HG02938 (cell line): ENCODE measurements around the gene PLA2G12B.
"Not testable (repeated sequence)": the region's sequence is repeated elsewhere in the genome, so short reads cannot be mapped to it uniquely, and the experiment has no call there.

Experiments used
- ATAC-seq: cut with Tn5 transposase; IDR thresholded peaks from one replicate; pipeline ENCODE4 v1.9.1; 2021; ENCODE audit warnings: mild to moderate bottlenecking, moderate library complexity; ENCODE audit not compliant: unreplicated experiment

The PLA2G12B gene

DNA sequence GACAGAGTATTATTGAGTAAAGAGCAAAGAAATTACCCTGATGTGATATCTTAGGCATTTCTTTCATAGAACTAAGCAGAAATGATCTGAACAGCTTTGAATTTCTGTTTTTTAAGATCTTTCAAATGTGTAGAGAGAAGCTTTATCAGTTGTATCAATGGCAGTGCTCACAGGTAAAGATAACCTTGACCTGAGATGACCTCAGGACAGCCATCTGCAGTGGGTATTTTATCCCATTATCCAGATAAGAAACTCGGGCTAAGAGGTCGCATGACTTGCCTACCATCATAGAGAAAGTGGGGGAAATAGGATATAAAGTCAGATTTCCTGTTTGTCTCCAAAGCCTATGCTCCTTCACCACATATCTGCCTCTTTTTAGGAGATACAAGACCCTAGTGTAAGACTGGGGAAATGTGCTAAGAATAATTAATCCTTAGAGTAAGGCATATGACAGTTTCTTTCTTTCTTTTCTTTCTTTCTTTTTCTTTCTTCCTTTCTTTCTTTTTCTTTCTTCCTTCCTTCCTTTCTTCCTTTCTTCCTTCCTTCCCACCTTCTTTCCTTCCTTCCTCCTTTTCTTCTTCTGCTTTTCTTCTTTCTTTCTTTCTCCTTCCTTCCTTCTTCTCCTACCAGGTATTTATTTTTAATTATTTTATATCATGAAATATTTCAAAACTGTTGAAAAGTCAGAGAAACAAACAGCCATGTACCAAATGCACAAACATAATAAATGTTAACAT, 10.9 kb downstream of the PLA2G12B start:
- ATAC-seq: no peak

DNA sequence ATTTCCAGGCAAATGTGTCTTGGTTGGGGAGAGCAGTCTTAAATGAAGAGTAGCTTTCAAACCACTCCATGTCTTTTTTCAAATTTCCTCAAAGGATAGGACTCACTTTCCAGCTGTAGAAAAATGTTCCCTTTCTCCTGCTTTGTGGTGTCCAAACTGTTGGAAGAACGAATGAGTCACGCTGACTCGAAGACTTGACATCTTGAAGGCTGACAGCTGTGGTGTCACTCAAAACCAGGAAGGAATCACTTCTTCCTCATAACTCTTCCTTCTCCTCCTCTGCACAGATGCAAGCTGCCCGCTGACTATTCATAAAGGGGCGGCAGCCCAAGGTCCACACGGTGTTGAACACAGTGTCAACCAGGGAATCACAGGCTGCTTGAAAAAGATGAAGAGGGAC, 19.2 kb downstream of the PLA2G12B start:
- no peak for ATAC-seq

DNA sequence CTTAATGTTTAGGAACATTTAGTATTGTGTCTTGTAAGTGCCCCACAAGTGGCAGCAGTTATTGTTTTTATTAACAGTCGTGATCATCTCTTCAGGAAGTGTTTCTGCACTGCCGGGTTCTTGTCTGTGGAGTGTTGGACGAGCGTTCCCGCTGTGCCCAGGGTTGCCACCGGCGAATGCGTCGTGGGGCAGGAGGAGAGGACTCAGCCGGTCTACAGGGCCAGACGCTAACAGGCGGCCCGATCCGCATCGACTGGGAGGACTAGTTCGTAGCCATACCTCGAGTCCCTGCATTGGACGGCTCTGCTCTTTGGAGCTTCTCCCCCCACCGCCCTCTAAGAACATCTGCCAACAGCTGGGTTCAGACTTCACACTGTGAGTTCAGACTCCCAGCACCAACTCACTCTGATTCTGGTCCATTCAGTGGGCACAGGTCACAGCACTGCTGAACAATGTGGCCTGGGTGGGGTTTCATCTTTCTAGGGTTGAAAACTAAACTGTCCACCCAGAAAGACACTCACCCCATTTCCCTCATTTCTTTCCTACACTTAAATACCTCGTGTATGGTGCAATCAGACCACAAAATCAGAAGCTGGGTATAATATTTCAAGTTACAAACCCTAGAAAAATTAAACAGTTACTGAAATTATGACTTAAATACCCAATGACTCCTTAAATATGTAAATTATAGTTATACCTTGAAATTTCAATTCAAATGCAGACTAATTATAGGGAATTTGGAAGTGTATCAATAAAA, 22.2 kb downstream of the PLA2G12B start:
- no peak for ATAC-seq

DNA sequence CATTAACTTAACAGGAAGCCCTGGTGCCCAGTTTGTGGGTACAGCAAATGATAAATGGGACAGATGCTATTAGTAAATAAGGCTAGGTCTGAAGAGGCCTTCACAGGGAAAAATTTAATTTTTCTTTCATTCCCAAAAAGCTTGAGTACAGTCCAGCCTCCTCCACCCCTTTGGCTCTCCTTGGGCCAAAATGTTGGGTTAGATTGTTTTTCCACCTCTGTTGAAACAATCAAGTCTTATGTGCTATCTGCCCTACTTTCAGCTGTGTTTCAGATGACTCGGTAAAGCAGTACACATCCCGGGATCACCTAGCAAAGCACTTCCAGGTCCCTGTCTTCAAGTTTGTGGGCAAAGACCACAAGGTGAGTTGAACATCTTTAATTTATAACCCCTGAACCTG, 24.3 kb downstream of the PLA2G12B start:
- no peak for ATAC-seq

DNA sequence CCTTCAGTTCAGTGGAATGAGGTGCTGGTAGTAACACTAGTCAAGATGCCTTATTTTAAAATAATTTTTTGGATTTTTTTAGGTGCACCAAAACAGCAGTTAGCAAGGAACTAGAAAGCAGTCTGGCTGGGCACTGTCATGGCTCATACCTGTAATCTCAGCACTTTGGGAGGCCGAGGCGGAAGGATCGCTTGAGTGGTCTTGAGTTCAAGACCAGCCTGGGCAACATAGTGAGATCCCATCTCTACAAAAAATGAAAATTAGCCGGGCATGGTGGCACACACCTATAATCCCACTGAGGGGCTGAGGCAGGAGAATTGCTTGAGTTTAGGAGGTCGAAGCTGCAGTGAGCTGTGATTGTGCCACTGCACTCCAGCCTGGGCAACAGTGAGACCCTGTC, 25.8 kb downstream of the PLA2G12B start:
- no peak for ATAC-seq

DNA sequence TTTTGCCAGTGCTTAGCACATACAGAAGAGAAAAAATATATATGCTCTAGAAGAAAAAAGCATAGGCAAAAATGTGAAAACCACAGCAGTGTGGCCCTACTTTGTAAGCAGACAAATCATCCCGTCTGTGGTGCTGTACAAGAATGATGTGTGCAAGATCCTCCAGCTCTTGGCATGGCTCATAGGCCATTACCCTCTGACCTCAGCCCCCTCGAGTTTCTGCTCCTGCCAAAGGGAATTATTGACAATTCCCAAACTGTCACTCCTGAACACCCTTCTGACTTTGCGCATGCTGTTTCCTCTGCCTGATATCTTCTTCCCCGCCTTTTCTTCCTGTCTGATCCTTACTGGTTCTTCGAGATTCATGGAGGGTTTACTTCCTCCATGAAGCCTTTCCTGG, 27.1 kb downstream of the PLA2G12B start:
- ATAC-seq: no peak

DNA sequence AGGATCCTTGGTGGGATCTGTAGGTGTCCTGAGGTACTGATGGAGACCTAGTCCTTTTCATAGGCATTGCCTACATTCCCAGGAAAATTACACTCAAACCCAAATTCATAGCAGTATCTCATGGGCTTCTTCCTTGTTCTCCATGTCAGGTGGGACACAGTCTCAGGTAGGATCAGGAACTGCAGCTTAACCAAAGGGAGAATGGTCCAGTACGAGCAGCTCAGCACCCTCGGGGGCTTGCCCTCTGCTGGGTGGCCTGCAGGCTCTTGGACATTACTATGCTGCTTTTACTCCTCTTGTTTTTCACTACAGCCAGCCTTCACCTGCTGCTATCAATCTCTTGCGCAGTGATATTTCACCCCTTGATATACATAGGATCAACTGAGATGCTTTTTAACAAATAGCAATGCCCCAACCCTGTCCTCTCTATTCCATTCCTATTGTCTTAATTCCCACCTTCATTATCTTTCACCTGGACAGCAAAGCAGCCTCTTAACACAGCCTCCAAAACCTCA, 28.6 kb downstream of the PLA2G12B start:
- ATAC-seq: no peak

DNA sequence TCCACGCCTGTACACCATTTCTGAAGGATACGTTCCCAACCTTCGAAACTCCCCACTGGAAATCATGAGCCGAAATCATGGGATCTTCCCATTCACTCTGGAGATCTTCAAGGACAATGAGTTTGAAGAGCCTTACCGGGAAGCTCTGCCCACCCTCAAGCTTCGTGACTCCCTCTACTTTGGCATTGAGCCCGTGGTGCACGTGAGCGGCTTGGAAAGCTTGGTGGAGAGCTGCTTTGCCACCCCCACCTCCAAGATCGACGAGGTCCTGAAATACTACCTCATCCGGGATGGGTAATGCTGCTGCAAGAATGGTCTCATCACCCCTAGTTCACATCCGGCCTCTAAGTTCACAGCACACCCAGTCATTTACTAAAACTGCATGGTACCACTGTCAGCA, 30.3 kb downstream of the PLA2G12B start:
- ATAC-seq: no peak

DNA sequence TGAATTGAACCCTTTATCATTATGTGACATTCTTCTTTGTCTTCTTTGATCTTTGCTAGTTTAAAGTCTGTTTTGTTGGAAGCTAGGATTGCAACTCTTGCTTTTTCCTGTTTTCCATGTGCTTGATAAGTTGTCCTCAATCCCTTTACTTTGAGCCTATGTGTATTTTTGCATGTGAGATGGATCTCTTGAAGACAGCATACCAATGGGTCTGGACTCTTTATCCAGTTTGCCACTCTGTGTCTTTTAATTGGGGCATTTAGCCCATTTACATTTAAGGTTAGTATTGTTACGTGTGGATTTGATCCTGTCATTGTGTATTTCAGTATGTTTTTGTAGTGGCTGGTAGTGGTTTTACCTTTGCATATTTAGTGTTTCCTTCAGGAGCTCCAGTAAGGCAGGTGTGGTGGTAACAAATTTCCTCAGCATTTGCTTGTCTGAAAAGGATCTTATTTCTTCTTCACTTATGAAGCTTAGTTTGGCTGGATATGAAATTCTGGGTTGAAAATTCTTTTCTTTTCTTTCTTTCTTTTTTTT, 33.4 kb downstream of the PLA2G12B start:
- ATAC-seq: not testable (repeated sequence)

DNA sequence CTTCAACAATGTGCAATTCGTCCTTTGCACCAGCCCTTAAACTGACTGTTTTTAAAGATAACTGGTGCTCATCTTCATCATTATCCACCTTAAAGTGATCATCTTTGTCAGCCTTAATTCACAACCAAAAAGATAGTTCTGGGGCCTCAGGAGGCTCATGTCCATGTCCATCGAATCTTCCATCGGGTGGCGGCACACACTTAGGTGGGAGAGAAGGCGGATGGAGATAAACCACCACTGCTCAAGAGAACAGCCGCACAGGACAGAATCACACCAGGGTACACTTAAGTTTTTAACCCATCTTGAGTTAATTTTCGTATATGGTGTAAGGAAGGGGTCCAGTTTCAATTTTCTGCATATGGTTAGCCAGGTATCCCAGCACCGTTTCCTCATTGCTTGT, 36.3 kb downstream of the PLA2G12B start:
- ATAC-seq: no peak

DNA sequence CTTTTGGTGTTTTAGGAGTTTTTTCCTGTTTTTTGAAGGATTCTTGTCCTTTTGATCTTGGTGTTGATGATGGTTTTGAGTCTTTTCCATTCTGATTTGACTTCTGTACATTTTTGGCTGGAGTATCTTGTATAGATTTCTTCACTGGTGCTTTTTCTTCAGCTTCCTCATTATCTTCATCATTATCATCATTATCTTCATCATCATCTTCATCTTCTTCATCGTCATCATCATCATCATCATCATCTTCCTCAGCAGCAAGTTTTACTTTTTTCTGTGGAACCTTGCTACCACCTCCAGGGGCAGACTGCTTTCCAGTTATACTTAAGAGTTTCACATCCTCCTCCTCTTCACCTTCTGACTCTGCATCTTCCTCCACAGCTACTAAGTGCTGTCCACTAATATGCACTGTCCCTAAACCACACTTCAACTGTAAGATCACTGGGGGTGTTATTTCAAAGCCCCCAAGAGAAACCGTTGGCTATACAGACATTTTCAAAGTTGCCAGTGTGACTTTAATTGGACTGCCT, 36.7 kb downstream of the PLA2G12B start:
- not testable (repeated sequence) for ATAC-seq

DNA sequence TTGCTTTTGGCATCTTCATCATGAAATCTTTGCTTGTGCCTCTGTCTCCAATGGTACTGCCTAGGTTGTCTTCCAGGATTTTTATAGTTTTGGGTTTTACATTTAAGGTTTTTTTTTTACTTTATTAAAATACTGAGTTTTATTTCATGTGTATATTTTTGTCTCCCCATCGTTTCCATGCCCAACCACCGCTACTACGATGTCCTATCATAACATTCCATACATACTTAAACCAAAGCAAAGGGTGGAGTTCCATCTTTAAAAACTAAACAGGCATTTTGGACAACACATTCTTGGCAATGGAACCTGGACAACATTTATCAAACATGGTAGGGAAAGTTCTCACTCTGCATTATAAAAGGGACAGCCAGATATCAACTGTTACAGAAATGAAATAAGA, 37.4 kb downstream of the PLA2G12B start:
- ATAC-seq: not testable (repeated sequence)

DNA sequence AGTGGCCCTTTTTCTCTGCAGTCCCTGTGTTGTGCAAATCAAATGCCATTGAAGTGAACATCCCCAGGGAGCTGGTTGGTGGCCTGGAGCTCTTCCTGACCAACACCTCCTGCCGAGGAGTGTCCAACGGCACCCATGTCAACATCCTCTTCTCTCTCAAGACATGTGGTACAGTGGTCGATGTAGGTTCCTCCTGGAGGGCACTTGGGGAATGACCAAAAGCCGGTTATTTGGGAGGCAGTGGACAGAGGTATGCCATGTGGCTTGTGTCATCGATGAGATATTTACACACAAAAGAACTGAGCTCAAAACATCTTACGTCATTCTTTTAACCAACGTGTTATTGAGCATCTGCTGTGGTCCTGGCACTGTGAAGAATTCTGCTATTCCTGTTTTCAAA, 41.3 kb downstream of the PLA2G12B start:
- ATAC-seq: no peak

DNA sequence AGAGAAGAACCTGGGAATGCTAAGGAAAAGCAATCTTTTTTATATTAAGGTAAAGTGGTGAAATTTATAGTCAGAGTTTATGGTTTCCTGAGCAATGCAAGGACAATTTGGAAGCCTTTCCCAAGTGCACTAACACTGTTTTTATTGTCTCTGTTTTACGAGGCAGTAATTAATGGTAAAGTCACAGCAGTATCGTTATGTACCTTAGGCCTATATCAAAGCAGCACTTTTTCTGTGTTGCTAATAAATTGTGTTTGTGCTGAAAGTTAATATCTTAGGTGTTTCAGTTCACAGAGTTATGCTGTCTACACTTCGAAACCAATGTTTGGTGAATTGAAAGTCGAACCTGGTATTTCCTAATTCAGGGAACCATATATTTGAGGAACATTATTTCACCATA, 41.9 kb downstream of the PLA2G12B start:
- no peak for ATAC-seq

DNA sequence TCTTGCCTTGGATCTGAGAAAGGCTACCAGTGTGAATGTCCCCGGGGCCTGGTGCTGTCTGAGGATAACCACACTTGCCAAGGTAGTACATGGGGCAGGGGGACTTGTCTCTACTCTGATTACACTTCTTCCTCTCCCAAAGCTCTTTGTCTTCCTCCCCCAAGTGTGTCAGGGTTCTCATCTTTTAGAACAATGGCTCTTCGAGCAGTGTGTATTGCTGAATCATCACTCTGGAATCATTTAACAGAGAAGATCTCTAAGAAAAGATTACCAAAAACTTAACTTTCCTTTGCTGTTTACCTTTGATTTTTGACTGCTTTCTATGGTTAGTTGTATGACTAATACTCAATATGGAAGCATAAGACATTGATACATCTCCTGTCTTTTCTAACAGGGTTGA, 42.8 kb downstream of the PLA2G12B start:
- no peak for ATAC-seq

DNA sequence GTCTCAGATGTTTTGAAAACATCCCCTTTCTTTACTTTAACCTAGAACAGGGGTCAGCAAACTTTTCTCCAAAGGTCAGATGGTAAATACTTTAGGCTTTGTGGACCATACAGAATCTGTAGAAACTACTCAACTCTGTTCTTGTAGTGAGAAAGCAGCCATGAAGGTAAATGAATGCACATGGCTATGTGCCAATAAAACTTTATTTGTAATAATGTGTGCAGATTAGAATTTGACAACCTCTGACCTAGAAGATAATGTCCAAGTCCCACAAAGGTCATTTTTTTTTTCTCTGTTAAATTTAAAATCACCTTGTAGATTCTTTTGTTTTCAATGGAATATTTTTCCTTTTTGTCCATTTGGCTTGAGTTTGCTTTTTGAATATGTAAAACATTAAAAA, 43.9 kb downstream of the PLA2G12B start:
- no peak for ATAC-seq

DNA sequence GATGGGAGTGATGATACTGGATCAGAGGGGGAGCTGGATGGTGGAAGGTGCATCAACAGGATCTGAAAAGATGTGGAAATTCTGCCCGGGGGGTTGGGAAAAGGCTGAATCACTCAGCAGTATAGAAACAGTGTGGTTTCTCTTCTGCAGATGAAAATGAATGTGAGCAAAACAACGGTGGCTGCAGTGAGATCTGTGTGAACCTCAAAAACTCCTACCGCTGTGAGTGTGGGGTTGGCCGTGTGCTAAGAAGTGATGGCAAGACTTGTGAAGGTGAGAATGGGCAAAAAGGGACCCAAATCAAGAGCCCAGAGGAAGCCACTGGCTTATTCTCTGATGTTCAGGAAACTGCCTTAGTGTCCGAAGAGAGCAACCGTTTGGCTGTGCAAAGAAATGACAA, 48.2 kb downstream of the PLA2G12B start:
- ATAC-seq: no peak

DNA sequence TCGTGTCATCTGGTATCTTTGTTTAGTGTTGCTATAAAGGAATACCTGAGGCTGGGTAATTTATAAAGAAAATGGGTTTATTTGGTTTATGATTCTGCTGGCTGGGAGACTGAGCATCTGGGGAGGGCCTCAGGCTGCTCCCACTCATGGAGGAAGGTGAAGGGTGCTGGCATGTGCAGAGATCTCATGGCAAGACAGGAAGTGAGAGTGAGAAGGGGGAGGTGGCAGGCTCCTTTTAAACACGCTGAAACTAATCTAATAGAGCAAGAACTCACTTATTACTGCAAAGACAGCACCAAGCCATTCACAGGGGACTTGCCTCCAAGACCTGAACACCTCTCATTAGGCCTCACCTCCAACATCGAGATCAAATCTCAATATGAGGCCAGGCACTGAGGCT, 49.8 kb downstream of the PLA2G12B start:
- no peak for ATAC-seq

DNA sequence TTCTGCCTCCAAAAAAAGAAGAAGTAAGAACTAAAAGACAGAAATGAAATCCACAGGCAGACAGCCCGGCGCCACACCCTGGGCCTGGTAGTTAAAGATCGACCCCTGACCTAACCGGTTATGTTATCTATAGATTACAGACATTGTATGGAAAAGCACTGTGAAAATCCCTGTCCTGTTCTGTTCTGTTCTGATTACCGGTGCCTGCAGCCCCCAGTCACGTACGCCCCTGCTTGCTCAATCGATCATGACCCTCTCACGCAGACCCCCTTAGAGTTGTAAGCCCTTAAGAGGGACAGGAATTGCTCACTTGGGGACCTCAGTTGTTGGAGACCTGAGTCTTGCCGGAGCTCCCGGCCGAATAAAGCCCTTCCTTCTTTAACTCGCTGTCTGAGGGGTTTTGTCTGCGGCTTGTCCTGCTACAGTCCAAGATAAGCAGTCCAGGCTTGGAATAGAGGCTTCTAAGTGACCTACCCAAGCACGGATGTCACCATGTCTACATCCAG, 50.6 kb downstream of the PLA2G12B start:
- ATAC-seq: not testable (repeated sequence)

DNA sequence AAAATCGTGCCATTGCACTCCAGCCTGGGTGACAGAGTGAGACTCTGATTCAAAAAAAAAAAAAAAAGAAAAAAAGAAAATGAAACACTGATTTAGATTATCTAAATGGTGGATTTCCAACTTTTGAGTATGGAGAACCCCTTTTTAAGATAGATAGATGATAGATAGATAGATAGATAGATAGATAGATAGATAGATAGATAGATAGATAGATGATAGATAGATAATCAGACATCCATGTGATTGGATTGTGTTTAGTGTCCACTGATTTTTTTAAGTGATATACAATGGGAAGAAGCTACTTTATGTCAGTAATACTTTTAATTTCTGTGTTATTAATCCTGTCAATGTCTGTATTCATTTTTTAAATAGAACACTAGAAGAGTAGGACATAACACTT, 55.1 kb downstream of the PLA2G12B start:
- ATAC-seq: no peak

DNA sequence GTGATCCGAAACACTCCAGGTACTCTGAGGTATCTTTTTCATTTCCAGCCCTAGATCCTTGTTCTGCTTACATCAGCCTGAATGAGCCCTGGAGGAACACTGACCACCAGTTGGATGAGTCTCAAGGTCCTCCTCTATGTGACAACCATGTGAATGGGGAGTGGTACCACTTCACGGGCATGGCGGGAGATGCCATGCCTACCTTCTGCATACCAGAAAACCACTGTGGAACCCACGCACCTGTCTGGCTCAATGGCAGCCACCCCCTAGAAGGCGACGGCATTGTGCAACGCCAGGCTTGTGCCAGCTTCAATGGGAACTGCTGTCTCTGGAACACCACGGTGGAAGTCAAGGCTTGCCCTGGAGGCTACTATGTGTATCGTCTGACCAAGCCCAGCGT, 56.0 kb downstream of the PLA2G12B start:
- no peak for ATAC-seq
